ENCODE results near the gene IRGQ.
A peak's percentile ranks its signal among the peaks of the same experiment; 100 is the strongest.

IRGQ gene

GRCh38 chr19:43624933-43625332 lies 29.0 kb upstream of the IRGQ start:
- DNase-seq (ENCODE audit: low read depth, low spot score) = no peak
- Histone ChIP-seq H3K36me3 (ENCODE audit: control insufficient read depth, insufficient read depth, low read length) (no peaks in the 10 kb centered on the region), H3K9me3 (ENCODE audit: control insufficient read depth, insufficient read depth, low read length) (no peaks in the 10 kb centered on the region), H3K27me3 (ENCODE audit: control insufficient read depth, insufficient read depth, low read length) (no peaks in the 10 kb centered on the region), H3K4me3 (ENCODE audit: low read length) (no peak overlapping the region), H3K27ac (ENCODE audit: low read length) (no peak overlapping the region), H3K4me1 (ENCODE audit: control insufficient read depth, insufficient read depth, low read length) (peaks cover 4% of the 10 kb centered on the region; the same call in 1 of the 2 replicates)
- WGBS (ENCODE audit: insufficient coverage, insufficient read length) = no CpG with 5 or more reads among the region's 30 CpGs

- H3K27ac ChIP-seq (ENCODE audit: low read length) = no peak overlapping the region
- no CpG with 5 or more reads among the region's 35 CpGs for WGBS (ENCODE audit: insufficient coverage, insufficient read length)
- no peaks in the 10 kb centered on the region for H3K9me3 ChIP-seq (ENCODE audit: control insufficient read depth, insufficient read depth, low read length)
- H3K4me1 ChIP-seq (ENCODE audit: control insufficient read depth, insufficient read depth, low read length) = peaks cover 4% of the 10 kb centered on the region; the same call in 1 of the 2 replicates
- H3K27me3 ChIP-seq (ENCODE audit: control insufficient read depth, insufficient read depth, low read length) = no peaks in the 10 kb centered on the region
- no peak overlapping the region for H3K4me3 ChIP-seq (ENCODE audit: low read length)
- H3K36me3 ChIP-seq (ENCODE audit: control insufficient read depth, insufficient read depth, low read length) = no peaks in the 10 kb centered on the region
- DNase-seq (ENCODE audit: low read depth, low spot score) = no peak
These were observed 28.1 kb upstream of the IRGQ start for GRCh38 chr19:43623889-43624670.

- DNase-seq (ENCODE audit: low read depth, low spot score) = no peak
- Histone ChIP-seq H3K9me3 (ENCODE audit: control insufficient read depth, insufficient read depth, low read length) (no peaks in the 10 kb centered on the region), H3K4me1 (ENCODE audit: control insufficient read depth, insufficient read depth, low read length) (peaks cover 5% of the 10 kb centered on the region; the same call in 1 of the 2 replicates), H3K27me3 (ENCODE audit: control insufficient read depth, insufficient read depth, low read length) (no peaks in the 10 kb centered on the region), H3K27ac (ENCODE audit: low read length) (no peak overlapping the region), H3K4me3 (ENCODE audit: low read length) (no peak overlapping the region), H3K36me3 (ENCODE audit: control insufficient read depth, insufficient read depth, low read length) (no peaks in the 10 kb centered on the region)
- no CpG with 5 or more reads among the region's 1 CpG for WGBS (ENCODE audit: insufficient coverage, insufficient read length)
These were observed 27.0 kb upstream of the IRGQ start for GRCh38 chr19:43622956-43623355.

- H3K36me3 ChIP-seq (ENCODE audit: control insufficient read depth, insufficient read depth, low read length) = no peaks in the 10 kb centered on the region
- H3K4me3 ChIP-seq (ENCODE audit: low read length) = no peak overlapping the region
- no peaks in the 10 kb centered on the region for H3K27me3 ChIP-seq (ENCODE audit: control insufficient read depth, insufficient read depth, low read length)
- no peak for DNase-seq (ENCODE audit: low read depth, low spot score)
- no CpG with 5 or more reads among the region's 4 CpGs for WGBS (ENCODE audit: insufficient coverage, insufficient read length)
- no peak overlapping the region for H3K27ac ChIP-seq (ENCODE audit: low read length)
- peaks cover 5% of the 10 kb centered on the region; the same call in 1 of the 2 replicates for H3K4me1 ChIP-seq (ENCODE audit: control insufficient read depth, insufficient read depth, low read length)
- H3K9me3 ChIP-seq (ENCODE audit: control insufficient read depth, insufficient read depth, low read length) = no peaks in the 10 kb centered on the region
These were observed 26.1 kb upstream of the IRGQ start for GRCh38 chr19:43622070-43622469.

- H3K27me3 ChIP-seq (ENCODE audit: control insufficient read depth, insufficient read depth, low read length) = no peaks in the 10 kb centered on the region
- peak overlapping the region; percentile 60; the same call in 1 of the 2 replicates for H3K4me3 ChIP-seq (ENCODE audit: low read length)
- H3K27ac ChIP-seq (ENCODE audit: low read length) = no peak overlapping the region
- no CpG with 5 or more reads among the region's 23 CpGs for WGBS (ENCODE audit: insufficient coverage, insufficient read length)
- no peaks in the 10 kb centered on the region for H3K9me3 ChIP-seq (ENCODE audit: control insufficient read depth, insufficient read depth, low read length)
- H3K36me3 ChIP-seq (ENCODE audit: control insufficient read depth, insufficient read depth, low read length) = no peaks in the 10 kb centered on the region
- no peak for DNase-seq (ENCODE audit: low read depth, low spot score)
- peaks cover 5% of the 10 kb centered on the region; the same call in 1 of the 2 replicates for H3K4me1 ChIP-seq (ENCODE audit: control insufficient read depth, insufficient read depth, low read length)
These were observed 24.4 kb upstream of the IRGQ start for GRCh38 chr19:43620061-43621001.

- Histone ChIP-seq H3K4me3 (ENCODE audit: low read length) (peak within 1 kb of the TSS; percentile 60; the same call in 1 of the 2 replicates), H3K4me1 (ENCODE audit: control insufficient read depth, insufficient read depth, low read length) (peaks cover 5% of the 10 kb centered on the region; the same call in 1 of the 2 replicates), H3K36me3 (ENCODE audit: control insufficient read depth, insufficient read depth, low read length) (no peaks in the 10 kb centered on the region), H3K27me3 (ENCODE audit: control insufficient read depth, insufficient read depth, low read length) (no peaks in the 10 kb centered on the region), H3K9me3 (ENCODE audit: control insufficient read depth, insufficient read depth, low read length) (no peaks in the 10 kb centered on the region), H3K27ac (ENCODE audit: low read length) (no peak within 1 kb of the TSS)
- no CpG with 5 or more reads among the region's 81 CpGs for WGBS (ENCODE audit: insufficient coverage, insufficient read length)
- DNase-seq (ENCODE audit: low read depth, low spot score) = no peak
These were observed 23.5 kb upstream of the IRGQ start, which contains the start of gene ZNF428 for GRCh38 chr19:43619262-43620060. Gene ZNF428 (minus strand): TSS chr19:43619629. CDS start chr19:43614304, 5,325 bp downstream.

- Histone ChIP-seq H3K9me3 (ENCODE audit: control insufficient read depth, insufficient read depth, low read length) (no peaks in the 10 kb centered on the region), H3K27me3 (ENCODE audit: control insufficient read depth, insufficient read depth, low read length) (no peaks in the 10 kb centered on the region), H3K4me1 (ENCODE audit: control insufficient read depth, insufficient read depth, low read length) (peaks cover 2% of the 10 kb centered on the region; the same call in 1 of the 2 replicates), H3K36me3 (ENCODE audit: control insufficient read depth, insufficient read depth, low read length) (no peaks in the 10 kb centered on the region), H3K4me3 (ENCODE audit: low read length) (peak overlapping the region; percentile 60; the same call in 1 of the 2 replicates), H3K27ac (ENCODE audit: low read length) (no peak overlapping the region)
- no peak for DNase-seq (ENCODE audit: low read depth, low spot score)
- no CpG with 5 or more reads among the region's 14 CpGs for WGBS (ENCODE audit: insufficient coverage, insufficient read length)
These were observed 23.0 kb upstream of the IRGQ start for GRCh38 chr19:43618921-43619261.

GRCh38 chr19:43616954-43617353 lies 21.0 kb upstream of the IRGQ start:
- H3K27ac ChIP-seq (ENCODE audit: low read length) = no peak overlapping the region
- no peak overlapping the region for H3K4me3 ChIP-seq (ENCODE audit: low read length)
- H3K9me3 ChIP-seq (ENCODE audit: control insufficient read depth, insufficient read depth, low read length) = no peaks in the 10 kb centered on the region
- no peaks in the 10 kb centered on the region for H3K27me3 ChIP-seq (ENCODE audit: control insufficient read depth, insufficient read depth, low read length)
- no peak for DNase-seq (ENCODE audit: low read depth, low spot score)
- H3K36me3 ChIP-seq (ENCODE audit: control insufficient read depth, insufficient read depth, low read length) = no peaks in the 10 kb centered on the region
- peaks cover 2% of the 10 kb centered on the region; the same call in 1 of the 2 replicates for H3K4me1 ChIP-seq (ENCODE audit: control insufficient read depth, insufficient read depth, low read length)
- WGBS (ENCODE audit: insufficient coverage, insufficient read length) = no CpG with 5 or more reads among the region's 6 CpGs

- no peaks in the 10 kb centered on the region for H3K36me3 ChIP-seq (ENCODE audit: control insufficient read depth, insufficient read depth, low read length)
- H3K4me3 ChIP-seq (ENCODE audit: low read length) = no peak overlapping the region
- H3K27me3 ChIP-seq (ENCODE audit: control insufficient read depth, insufficient read depth, low read length) = no peaks in the 10 kb centered on the region
- DNase-seq (ENCODE audit: low read depth, low spot score) = no peak
- H3K9me3 ChIP-seq (ENCODE audit: control insufficient read depth, insufficient read depth, low read length) = no peaks in the 10 kb centered on the region
- no CpG with 5 or more reads among the region's 1 CpG for WGBS (ENCODE audit: insufficient coverage, insufficient read length)
- H3K4me1 ChIP-seq (ENCODE audit: control insufficient read depth, insufficient read depth, low read length) = peaks cover 2% of the 10 kb centered on the region; the same call in 1 of the 2 replicates
- H3K27ac ChIP-seq (ENCODE audit: low read length) = no peak overlapping the region
These were observed 20.4 kb upstream of the IRGQ start for GRCh38 chr19:43616306-43616705.
